Cardiac muscle cell (in vitro differentiated cells and primary cell): ENCODE measurements around the gene SV2B. TPM values are rescaled to one million over a fixed set of nuclear protein-coding genes. Genes with fewer than 3 reads are reported as not detected.
"Not testable (repeated sequence)": the region's sequence is repeated elsewhere in the genome, so short reads cannot be mapped to it uniquely, and the experiment has no call there.

ENCODE experiments used
- DNase-seq, 2 donors: peaks; one replicate each; pipeline versions ENCODE4 v3.0.0 to v3.0.0-alpha.2; 2010 to 2017; ENCODE audit warnings: low read depth in 1 of 2, low spot score in 1 of 2
- H3K27ac ChIP-seq: fragments of 200-600 bp; sonication (generic); 2 replicates; pipeline ENCODE4 v1.5.1; 2016
- H3K27me3 ChIP-seq: fragments of 200-600 bp; sonication (generic); 2 replicates; pipeline ENCODE4 v1.6.0; 2016; ENCODE audit warnings: control low read depth
- H3K36me3 ChIP-seq: fragments of 200-600 bp; sonication (generic); 2 replicates; pipeline ENCODE4 v1.5.1; 2016; ENCODE audit warnings: control low read depth
- H3K4me1 ChIP-seq: fragments of 200-600 bp; sonication (generic); 2 replicates; pipeline ENCODE4 v1.8.1; 2017; ENCODE audit warnings: low read depth, mild to moderate bottlenecking, mixed run types
- H3K4me3 ChIP-seq: fragments of 200-600 bp; sonication (generic); 2 replicates; pipeline ENCODE4 v1.5.1; 2016; ENCODE audit warnings: mild to moderate bottlenecking
- H3K9me3 ChIP-seq: fragments of 200-600 bp; sonication (generic); 2 replicates; pipeline ENCODE4 v1.5.1; 2017; ENCODE audit warnings: low read depth, mild to moderate bottlenecking, control low read depth
- polyA plus RNA-seq: library from polyadenylated mRNA; unstranded; fragments of >200 nt; fragmentation: Nextera tagmentation; extraction: Ambion mirVana; gene quantifications from 2 replicates; pipeline ENCODE4 v1.2.1, GENCODE V29; 2016
- total RNA-seq: library from RNA; depleted of rRNA; stranded (reverse); fragments of >200 nt; gene quantifications from 2 replicates; pipeline ENCODE4 v1.2.3, GENCODE V29; 2016
- TF ChIP-seq, protein P1 (sequence below): IDR thresholded peaks from 2 replicates; pipeline ENCODE4 v1.5.1; 2012; ENCODE audit warnings: low read depth, mild to moderate bottlenecking, low read length

Gene SV2B
- total and polyA plus RNA-seq, 2 experiments from 2014 or later, result 0.03 to 0.32 TPM

GRCh38 chr15:91331581-91331980 is 231.5 kb downstream of the SV2B start:
- H3K4me1 ChIP-seq, result peaks cover 8% of the 10 kb centered on the region
- no peaks in the 10 kb centered on the region for H3K9me3 ChIP-seq
- TF ChIP-seq, protein P1, sequence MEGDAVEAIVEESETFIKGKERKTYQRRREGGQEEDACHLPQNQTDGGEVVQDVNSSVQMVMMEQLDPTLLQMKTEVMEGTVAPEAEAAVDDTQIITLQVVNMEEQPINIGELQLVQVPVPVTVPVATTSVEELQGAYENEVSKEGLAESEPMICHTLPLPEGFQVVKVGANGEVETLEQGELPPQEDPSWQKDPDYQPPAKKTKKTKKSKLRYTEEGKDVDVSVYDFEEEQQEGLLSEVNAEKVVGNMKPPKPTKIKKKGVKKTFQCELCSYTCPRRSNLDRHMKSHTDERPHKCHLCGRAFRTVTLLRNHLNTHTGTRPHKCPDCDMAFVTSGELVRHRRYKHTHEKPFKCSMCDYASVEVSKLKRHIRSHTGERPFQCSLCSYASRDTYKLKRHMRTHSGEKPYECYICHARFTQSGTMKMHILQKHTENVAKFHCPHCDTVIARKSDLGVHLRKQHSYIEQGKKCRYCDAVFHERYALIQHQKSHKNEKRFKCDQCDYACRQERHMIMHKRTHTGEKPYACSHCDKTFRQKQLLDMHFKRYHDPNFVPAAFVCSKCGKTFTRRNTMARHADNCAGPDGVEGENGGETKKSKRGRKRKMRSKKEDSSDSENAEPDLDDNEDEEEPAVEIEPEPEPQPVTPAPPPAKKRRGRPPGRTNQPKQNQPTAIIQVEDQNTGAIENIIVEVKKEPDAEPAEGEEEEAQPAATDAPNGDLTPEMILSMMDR, result no peak
- H3K27ac ChIP-seq, result no peak overlapping the region
- no peak overlapping the region for H3K4me3 ChIP-seq
- no peaks in the 10 kb centered on the region for H3K27me3 ChIP-seq
- no peak for DNase-seq
- no peaks in the 10 kb centered on the region for H3K36me3 ChIP-seq

GRCh38 chr15:91335702-91336101 is 235.6 kb downstream of the SV2B start:
- TF ChIP-seq, protein P1, result no peak
- H3K9me3 ChIP-seq, result no peaks in the 10 kb centered on the region
- no peak for DNase-seq
- no peaks in the 10 kb centered on the region for H3K36me3 ChIP-seq
- H3K27ac ChIP-seq, result no peak overlapping the region
- no peak overlapping the region for H3K4me3 ChIP-seq
- peaks cover 16% of the 10 kb centered on the region for H3K4me1 ChIP-seq
- no peaks in the 10 kb centered on the region for H3K27me3 ChIP-seq

- Histone ChIP-seq H3K27me3 (no peaks in the 10 kb centered on the region), H3K27ac (no peak overlapping the region), H3K4me3 (no peak overlapping the region), H3K4me1 (peaks cover 16% of the 10 kb centered on the region), H3K36me3 (no peaks in the 10 kb centered on the region), H3K9me3 (no peaks in the 10 kb centered on the region)
- no peak for DNase-seq
- TF ChIP-seq, protein P1, result no peak
These were observed 236.6 kb downstream of the SV2B start for GRCh38 chr15:91336687-91337086.

- DNase-seq, result peak; percentile 29 to 86
- Histone ChIP-seq H3K4me1 (peaks cover 16% of the 10 kb centered on the region), H3K9me3 (no peaks in the 10 kb centered on the region), H3K36me3 (no peaks in the 10 kb centered on the region), H3K4me3 (no peak overlapping the region), H3K27ac (no peak overlapping the region), H3K27me3 (no peaks in the 10 kb centered on the region)
- TF ChIP-seq, protein P1, result no peak
These were observed 238.7 kb downstream of the SV2B start for GRCh38 chr15:91338766-91339165.

- TF ChIP-seq, protein P1, result no peak
These were observed 242.0 kb downstream of the SV2B start for GRCh38 chr15:91342097-91342496.

GRCh38 chr15:91344912-91345311 is 244.9 kb downstream of the SV2B start:
- not testable (repeated sequence) for H3K9me3 ChIP-seq, H3K36me3 ChIP-seq, H3K27ac ChIP-seq, H3K4me3 ChIP-seq, H3K27me3 ChIP-seq, DNase-seq
- peaks cover 17% of the 10 kb centered on the region for H3K4me1 ChIP-seq

More at GRCh38 chr15:91342097-91342496, 242.0 kb downstream of the SV2B start:
- H3K9me3 ChIP-seq, result no peaks in the 10 kb centered on the region
- no peak overlapping the region for H3K27ac ChIP-seq
- no peak overlapping the region for H3K4me3 ChIP-seq
- peaks cover 6% of the 10 kb centered on the region for H3K4me1 ChIP-seq
- H3K27me3 ChIP-seq, result no peaks in the 10 kb centered on the region
- no peak for DNase-seq
- no peaks in the 10 kb centered on the region for H3K36me3 ChIP-seq
